ELF-1 (cell line): Measurements from ENCODE around the gene MPP1.

Experiments
- DNase-seq: peaks from one replicate; pipeline ENCODE4 v3.0.0-alpha.2; 2016; ENCODE audit warnings: low read depth, low spot score

MPP1 gene

DNA sequence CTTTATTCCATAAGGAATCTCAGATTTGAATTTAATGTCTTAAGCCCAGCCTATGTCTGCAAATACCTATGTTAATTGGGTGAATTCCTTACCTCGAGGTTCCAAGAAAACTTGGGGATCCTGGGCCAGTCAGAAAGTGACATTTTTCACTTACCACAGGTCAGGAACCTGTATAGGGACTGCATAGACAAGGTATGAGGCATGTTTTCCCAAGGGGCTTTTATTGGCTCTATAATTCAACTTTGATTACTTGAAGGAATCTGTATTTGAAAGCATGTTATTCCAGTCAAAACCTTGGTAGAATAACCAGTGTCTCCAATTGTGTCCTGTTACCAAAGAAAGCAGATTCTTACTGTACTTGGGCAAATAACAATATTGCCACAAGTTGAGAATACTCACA is 8.5 kb upstream of the MPP1 start:
- DNase-seq: no peak

DNA sequence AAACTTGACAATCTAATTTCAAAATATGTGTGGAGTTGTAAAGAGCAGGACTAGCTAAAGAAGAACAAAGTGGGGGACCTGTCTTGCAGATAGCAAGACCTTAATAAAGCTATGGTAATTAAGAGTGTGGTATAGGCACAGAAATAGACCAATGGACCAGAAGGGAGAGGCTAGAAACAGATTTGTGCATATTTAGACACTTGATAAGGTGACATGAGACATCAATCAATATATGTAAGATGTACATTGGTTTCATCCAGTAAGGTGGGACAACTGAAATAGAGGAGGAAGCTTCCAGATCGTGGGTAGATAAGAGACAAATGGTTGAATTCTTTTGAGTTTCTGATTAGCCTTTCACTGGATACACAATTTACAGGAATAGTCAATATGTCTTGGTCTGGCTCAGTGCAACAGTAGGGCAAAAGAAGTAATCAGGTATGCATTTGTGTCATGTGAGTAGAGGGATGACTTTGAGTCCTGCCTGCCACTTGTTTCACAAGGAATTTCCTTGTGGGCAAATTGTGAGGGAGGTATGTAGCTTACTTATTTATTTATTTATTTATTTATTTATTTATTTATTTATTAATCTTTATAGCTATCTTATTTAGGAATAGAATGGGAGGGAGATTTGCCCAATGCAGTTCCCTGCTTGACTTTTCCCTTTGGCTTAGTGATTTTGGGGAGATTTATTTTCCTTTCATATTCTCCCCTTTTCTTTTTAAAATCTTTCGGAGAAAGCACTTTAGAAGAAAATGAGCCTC is 7.2 kb upstream of the MPP1 start:
- DNase-seq: no peak

DNA sequence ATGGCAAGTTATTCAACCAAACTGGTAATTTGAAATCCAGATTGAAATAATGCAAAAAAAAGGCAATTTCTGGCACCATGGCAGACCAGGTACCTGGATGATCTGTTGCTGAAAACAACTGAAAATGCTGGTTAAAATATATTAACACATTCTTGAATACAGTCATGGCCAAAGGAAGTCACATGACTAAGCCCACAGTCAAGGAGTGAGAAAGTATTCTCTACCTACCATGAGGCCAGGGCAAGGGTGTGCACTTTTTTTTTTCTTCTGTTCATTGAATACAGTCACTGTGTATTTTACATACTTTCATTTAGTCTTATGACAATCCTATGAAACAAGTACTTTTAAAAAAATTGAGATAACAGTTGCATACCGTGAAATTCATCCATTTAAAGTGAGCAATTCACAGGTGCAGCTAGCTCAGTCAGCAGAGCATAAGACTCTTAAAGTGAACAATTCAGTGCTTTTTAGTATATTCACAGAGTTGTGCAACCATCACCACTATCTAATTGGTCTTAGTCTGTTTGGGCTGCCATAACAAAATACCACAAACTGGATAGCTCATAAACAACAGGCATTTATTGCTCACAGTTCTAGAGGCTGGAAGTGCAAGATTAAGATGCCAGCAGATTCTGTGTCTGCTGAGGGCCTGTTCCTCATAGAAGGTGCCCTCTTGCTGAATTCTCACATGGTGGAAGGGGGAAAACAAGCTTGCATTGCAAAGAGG is 4.8 kb upstream of the MPP1 start:
- no peak for DNase-seq

DNA sequence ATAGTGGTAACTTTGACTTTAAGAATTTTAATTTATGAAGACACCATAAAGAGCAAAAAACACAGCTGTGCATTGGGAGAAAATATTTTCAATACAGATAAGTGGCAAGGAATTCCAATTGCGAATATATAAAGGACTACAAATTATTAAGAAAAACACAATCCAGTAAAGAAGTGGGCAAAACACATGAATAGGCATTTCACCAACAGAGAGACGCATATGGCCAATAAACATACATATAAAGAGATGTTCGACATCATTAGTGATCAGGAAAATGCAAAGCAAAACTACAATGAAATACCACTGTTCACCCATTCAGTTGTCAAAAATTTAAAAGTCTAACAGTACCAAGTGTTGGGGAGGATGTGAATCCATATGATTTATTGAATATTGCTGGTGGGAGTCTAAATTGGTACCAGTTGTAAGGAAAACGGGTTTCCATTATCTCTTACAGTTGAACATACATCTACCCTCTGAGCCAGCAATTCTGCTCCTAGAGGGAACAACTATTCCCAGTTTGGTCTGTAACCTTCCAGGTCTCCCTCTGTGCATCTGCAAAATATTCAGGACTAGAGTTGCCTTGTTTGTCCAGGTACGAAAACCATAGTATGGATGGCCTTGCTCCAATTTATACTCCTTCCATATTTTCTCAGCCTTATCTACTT is 1.7 kb upstream of the MPP1 start:
- DNase-seq: no peak

DNA sequence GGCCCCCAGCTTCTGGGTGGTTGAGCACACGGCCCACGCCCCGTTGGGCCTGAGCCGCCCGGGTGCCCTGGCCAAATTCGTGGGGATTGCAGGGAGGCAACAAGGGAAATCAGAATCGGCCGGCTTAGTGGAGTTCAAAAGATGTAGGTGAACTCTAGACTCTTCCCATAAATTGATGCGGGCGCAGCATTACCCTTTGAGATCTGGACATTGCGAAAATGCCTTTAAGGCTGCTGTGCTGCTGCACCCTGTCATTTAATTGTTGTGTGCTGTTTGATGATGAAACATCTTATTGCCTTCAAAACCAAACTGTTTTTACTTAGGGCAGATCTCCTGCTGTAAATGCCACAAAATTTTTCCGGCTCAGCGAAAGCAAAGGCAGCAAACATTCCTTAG is 409 bp upstream of the MPP1 start:
- DNase-seq: no peak

DNA sequence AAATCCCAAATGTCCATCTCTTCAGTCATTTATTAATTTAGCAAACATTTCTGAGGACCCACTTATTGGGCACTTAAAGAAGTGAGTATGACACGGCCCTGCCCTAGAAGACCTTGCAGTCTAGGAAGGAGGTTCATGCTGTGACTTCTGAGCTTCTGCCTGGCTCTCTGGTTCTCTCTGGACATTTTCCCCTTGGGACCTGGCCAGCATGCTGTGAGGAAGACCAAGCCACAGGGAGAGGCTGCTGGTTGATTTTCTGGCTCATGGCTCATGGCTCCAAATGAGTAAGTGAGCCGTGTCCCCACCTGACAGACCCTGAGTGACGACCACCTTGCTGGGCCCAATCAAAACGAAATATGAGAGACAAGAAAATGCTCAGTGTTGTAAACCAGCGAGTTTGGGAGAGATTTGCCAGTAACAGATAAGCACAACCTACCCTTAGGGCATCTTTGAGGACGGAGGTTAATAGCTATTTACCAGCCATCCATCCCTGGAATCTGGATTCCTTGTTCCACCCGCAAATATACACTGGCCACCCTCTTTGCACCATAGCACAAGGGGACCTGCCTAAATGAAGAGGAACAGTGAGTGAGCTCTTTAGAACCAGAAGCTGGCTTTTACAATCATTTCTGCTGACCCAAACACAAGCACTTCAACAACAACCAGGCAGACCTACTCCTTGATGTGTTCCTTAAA is 876 bp downstream of the MPP1 start:
- DNase-seq: peak; percentile 53

DNA sequence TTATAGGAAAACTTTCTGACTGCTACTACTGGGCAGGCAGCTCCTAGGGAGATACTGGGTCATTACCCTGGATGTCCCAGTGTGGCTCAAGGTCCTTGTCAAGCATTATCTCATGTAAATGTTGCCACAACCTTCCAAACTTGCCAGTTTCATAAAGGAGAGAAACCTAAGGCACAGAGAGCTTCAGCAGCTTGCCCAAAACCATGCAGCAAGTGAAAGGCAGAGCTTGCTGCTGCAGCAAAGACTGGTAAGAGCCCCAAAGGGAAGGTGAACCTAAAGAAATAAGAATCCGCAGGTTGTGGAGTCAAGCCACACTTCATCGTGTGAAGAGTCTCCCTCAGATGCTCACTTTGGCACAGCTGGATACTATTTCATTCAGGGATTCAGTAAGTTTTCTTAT is 2.3 kb downstream of the MPP1 start:
- no peak for DNase-seq

DNA sequence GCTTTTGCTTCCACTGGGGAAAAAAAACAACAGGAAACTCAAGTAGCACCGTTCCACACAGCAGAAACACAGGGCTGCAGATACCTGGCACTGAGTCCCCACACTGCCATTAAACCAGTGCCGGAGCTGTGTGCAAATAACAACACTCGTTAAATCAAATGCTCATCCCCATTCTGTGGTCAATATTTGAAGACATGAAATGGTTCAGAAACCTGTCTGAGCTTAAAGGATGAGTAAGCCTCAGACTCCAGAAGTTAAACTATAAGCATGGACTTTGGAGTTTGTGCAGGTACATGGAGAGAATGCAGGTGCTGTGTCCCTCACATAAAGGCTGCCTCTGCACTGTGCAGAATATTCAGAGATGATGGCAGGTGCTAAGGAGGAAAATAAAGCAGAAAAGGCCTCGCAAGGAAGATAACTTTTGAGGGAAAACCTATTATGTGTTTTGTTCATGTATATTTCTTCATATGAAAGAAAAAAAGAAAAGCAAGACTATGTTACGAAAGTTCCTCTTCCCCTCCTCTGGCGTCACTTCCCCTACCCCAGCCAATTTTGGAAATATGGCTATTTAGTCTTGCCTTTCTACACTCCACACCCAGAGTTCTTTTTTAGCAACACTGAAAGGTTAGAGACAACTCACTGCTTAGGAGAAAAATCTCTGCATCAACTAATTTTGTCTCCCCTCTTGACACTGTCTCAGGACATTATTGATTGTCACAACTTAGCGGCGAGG is 4.6 kb downstream of the MPP1 start:
- no peak for DNase-seq

DNA sequence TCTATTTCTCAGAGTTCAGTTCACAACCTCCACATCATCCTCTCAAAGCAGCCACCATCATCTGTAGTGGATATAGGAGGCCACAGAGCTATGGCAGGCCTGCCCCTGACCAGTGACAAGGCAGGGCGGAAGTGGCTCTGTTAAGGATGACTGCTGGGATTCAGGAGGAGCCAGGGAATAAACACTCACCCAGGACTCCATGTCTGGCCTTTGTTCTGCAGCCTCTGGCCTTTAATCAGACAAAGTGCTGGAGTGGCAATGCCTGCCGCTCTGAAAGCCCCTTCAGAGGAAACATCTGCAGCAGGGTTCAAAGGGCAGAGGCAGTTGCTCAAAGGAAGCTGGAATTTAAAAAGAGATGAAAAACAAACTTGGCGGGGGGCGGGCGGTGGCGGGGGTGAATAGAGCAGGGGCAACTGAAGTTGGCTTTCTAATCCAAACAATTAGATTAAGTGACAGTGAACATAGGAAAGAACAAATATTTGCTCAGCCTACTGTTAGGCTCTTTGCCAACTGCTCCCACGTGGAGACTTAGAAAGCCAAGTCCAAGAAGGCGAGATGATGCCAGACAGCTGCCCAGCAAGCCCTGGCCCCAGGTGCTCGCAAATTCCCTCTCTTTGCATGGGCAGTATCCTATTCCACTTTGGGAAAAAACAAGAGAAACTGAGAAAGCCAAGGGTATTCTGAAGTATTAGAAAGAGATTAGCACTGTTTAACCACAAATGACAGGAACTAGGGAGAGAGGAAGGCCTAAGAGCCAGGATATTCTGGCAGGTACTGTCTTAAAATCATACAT is 5.5 kb downstream of the MPP1 start:
- peak; percentile 77 for DNase-seq

DNA sequence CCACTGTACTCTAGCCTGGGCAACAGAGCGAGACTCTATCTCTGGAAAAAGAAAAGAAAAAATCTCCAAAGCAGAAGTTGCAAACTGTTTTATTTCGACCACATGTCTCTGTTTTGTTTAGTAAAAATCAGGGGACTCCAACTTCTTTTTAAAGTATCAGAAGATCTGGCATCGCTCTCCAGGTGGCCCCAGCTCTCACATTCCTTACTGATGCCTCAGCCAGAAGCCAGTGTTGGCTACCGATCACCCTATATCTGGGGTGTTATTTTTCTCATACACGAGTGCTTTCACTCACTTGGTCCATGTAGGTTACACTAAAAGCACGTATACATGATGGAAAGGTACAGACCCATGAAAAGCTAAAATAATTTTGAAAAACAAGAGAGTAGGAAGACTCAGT is 8.3 kb downstream of the MPP1 start:
- no peak for DNase-seq

DNA sequence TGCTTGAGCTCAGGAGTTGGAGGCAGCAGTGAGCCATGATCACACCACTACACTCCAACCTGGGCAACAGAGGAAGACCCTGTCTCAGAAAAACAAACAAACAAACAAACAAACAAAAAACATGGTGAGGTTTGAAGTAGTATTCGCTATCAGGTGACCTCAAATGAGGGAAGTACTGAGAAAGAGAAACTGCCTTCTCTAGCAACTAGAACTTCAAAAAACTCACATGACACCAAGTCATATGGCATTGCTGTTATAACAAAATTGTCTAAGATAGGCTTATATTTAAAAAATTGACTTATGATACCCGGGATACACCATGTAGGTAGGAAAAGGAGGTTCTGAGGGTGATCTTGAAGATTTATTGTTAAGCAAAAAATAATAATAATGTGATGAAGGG is 10.3 kb downstream of the MPP1 start:
- DNase-seq: no peak

DNA sequence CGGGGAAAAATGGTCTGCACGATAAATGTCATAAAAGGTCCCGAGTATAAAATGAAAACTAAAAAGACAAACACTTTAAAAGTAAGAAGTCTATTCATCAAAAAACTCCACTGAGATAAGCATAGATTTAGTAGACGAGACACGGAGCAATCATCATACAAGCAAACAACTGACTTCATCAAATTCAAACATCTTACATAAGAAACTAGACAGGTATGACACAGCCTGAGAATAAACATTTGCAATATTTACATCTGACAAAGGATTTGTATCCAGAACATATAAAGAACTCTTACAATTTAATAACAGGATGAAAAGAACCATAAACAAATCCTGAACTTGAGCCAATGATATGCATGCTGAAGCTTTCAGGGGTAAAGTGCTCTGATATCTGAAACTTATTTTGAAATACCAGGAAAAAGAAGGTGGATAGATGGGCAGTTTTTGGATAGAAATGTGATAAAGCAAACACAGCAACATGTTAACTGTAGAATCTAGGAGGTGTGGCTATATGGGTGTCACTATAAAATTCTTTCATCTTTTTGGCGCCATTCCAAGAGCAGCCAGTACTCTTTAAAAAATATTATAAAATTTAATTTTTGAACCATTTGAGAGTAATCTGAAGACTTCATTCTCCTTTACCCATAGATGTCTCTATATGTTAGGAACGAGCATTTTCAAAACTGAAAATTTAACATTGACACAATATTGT is 12.0 kb downstream of the MPP1 start:
- DNase-seq: no peak

DNA sequence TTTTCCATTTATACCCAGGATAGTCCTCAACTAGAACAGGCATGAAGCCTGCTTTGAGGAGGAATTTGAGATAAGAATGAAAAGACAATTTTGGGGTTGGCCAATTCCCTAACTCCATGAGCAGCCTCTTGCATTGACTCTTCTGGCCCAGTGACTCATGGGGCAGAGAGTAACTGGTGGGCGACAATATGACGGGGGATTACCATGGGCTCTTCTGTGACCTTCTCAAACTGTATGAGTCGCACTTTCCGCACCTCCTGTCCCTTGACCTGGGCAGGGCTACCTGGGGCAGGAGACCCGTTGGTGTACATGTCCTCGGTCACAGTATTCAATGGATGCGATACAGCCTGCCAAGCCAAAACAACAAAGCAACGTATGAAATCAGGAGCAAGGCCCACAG is 13.3 kb downstream of the MPP1 start:
- DNase-seq: no peak

DNA sequence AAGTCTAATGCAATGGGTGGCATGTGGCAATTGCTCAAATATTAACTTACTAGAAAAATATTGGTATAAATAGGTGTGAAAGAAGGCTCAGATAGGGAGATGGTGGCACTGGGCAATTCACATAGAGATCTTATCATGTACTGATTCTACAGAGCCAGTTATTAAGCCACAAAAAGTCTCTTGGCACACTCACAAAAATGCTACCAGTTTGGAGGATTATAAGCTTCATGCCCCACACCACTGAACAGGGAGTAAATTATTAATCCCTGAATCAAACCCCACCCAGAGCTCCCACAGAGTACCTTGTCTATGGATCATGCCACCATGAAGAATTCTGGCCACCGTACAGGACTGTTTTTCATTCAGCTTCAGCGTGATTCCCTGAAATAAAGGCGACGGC is 13.8 kb downstream of the MPP1 start:
- DNase-seq: no peak

DNA sequence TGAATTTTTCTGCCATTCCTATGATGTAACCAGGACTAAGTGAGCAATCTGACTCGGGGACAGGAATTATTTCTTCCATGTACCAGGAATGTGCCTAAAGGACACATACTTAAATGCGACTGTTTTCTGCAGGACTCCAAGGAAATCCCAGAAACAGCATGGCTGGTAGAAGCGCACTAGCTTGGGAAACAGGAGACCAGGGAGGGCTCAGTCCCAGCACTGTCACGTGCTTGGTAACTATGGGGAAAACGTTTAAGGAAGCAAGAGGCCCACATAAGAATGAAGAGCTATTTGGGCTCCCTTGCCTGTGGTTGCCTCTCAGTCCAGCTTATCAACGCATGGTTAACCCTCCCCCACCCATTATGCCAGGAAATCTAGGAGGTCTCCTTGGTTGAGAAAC is 19.6 kb downstream of the MPP1 start:
- DNase-seq: no peak

DNA sequence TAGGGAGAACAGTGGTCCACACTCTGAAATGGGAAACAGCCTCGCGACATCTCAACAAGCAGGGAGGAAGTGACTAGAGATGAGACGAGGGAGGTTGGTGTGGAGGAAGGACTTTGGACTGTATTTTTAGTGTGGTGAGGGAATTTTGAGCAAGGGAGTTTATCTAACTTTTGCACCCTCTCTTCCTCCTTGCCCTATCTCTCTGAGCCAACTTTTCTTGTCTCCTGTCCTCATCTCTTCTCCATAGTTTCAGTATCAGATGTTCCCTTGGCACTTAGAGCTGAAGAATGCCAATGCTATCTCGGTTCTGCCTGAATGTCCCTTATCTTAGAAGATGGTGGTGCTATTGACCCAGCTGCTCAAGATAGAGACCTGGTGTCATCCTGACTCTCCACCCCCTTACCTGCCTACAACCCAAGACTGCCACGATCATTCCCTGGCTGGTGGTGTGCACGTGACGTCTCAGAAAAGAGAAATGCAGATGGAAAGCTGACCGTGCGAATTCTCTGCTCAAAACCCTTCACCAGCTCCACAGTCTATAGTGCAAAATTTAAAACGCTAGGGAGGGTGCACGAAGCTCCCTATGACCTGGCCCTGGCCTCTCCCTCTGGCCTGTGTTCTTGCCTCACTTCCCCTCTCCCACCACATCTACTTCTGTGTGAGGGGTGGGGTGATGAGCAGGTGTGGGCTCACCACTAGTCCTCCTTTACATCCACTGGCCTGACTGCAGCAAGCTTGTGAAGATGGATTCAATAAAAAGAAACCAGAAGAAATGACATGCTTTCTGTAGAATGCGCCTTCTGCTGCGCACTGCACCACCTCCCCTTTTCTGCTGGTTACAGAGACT is 20.9 kb downstream of the MPP1 start:
- DNase-seq: no peak

DNA sequence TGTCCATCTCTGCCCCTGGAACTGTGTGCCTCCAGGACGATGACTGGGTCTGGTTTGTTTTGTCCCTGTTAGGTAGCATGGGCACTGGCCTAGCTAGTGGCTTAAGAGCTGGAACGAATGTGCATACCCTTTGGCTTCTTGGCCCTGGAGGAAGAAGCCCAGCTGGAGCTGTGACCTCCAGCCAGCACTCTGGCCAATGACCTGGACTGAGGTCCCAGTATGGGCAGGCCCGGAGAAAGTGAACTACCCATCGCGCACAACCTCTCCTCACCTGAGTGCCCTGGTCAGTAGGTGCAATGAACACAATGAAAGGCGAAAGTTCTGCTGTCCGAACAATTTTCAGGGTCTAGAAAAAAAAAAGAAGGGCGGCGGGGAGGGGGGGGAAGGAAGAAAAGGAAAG is 24.3 kb downstream of the MPP1 start:
- no peak for DNase-seq

DNA sequence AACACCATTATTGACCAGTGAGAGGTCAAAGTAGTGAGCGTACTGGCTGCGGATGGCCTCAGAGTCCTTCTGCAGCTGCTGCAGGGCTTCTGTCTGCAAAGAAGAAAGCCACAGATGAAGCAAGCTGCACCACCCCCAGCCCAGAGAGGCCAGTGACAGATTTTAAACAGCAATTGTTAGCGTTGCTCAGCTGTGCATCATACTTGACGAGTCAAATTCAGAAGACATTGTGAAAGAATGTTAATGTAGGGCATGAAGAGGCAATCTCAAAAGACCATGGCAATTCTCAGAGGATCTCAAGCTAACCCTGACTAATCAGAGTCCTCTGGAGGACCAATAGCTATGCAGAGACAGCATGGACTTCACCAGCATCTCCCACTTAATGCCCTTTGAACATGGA is 26.0 kb downstream of the MPP1 start:
- no peak for DNase-seq

DNA sequence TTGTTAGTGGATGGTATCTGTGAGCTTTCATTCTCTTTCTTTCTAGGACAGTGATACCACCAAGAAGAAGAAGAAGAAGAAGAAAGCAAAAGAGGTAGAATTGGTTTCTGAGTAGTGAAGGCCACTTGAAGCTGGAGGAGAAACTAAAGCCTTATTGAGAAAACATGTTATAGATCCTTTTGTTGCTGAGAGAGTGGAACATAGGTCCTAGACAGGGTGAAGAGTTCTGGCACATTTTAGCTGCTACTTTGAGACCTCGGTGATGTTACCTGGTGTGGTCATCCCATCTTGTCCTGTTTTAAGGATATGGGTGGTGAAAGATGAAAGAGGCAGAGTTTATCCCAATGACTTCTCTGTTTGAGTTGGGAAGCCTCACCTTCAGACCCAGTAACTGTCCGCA is 28.5 kb downstream of the MPP1 start:
- DNase-seq: no peak
